GM21390 (cell line): ENCODE measurements around the gene CRABP2.

Experiments
- ATAC-seq: cut with Tn5 transposase; IDR thresholded peaks from one replicate; pipeline ENCODE4 v1.9.1; 2021; ENCODE audit not compliant: unreplicated experiment

CRABP2 gene

GRCh38 chr1:156691665-156692440 is 13.5 kb downstream of the CRABP2 start:
- ATAC-seq = no peak

GRCh38 chr1:156691191-156691590 is 14.2 kb downstream of the CRABP2 start:
- ATAC-seq = no peak

GRCh38 chr1:156690675-156691036 is 14.7 kb downstream of the CRABP2 start:
- ATAC-seq = no peak

GRCh38 chr1:156689953-156690674 is 15.3 kb downstream of the CRABP2 start:
- no peak for ATAC-seq

- no peak for ATAC-seq
Measured at GRCh38 chr1:156689035-156689952, 16.1 kb downstream of the CRABP2 start.

- no peak for ATAC-seq
Measured at GRCh38 chr1:156684227-156684782, 21.1 kb downstream of the CRABP2 start.

GRCh38 chr1:156682166-156682890 is 23.1 kb downstream of the CRABP2 start:
- no peak for ATAC-seq

- ATAC-seq = no peak
Measured at GRCh38 chr1:156681196-156681960, 24.0 kb downstream of the CRABP2 start.

- ATAC-seq = no peak
Measured at GRCh38 chr1:156680056-156680455, 25.3 kb downstream of the CRABP2 start.

GRCh38 chr1:156677616-156678596 is 27.5 kb downstream of the CRABP2 start:
- no peak for ATAC-seq

- no peak for ATAC-seq
Measured at GRCh38 chr1:156676820-156677615, 28.4 kb downstream of the CRABP2 start, which contains the start of gene NES. NES (minus strand) TSS chr1:156677407; CDS start chr1:156677264, 143 bp downstream.

GRCh38 chr1:156676114-156676819 is 29.1 kb downstream of the CRABP2 start:
- no peak for ATAC-seq

- ATAC-seq = no peak
Measured at GRCh38 chr1:156675210-156676113, 29.9 kb downstream of the CRABP2 start.

- ATAC-seq = no peak
Measured at GRCh38 chr1:156673387-156674121, 31.8 kb downstream of the CRABP2 start.

- no peak for ATAC-seq
Measured at GRCh38 chr1:156671804-156672203, 33.6 kb downstream of the CRABP2 start.
